ENCODE data around the gene EIPR1.
"Not testable (repeated sequence)": the region's sequence is repeated elsewhere in the genome, so short reads cannot be mapped to it uniquely, and the experiment has no call there.

EIPR1 gene

DNA sequence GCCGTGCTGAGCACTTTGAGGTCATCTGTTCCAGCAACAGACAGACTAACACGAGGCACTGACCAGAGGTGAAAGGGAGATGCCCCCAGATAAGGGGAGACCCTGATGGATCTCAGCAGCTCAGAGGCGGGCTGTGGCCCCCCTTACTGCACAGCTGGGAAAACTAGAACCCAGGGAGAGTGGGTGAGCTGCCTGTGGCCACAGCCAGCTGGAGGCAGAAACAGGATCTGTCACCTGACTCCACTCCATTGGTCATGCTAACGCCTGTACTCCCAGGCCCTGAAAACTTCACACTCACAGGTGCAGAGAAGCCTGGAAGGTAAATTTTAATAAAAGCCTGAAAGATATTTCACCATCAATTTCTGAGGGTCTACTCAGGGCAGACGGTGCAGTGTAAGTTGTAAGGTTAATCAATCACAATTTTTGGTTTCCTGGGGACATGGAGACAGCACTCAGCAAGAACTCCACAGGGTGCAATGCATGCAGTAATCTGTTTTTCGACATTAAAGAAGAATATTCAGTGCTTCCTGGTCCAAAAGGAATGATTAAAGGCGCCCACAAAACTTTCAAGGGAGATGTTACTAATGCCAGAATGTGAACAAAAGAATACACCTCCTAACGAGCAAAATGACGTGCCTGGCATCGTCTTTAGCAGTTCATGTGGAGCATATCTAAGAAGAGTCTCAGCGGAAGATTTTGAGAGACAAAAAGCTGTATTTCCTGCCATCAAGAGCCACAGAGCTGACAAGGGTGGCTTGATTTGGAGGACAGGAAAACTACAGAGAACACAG lies 173.4 kb downstream of the EIPR1 start:
- no peak for DNase-seq

DNA sequence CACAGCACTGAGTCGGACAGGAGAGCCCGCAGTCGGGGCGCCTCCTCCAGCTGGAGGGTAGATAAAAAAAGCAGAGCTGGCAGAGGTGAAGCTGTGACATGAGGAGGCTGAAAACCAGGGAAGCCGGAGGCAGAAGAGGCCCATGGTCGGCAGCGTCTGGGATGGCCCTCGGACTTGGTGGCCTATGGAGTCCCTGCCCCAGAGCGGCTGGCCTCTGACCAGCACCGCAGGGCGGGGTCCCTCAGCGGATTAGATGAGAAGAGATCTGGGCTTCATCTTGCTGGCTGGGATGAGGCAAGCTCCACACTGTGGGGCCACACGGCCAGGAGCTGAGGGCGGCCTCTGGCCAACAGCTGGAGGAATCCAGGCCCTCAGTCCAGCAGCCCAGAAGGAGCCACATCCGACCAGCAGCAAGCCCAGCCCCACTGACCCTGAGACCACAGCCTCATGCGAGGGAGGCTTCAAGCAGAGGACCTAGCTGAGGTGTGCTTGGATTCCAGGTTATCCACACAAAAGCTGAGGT lies 174.1 kb downstream of the EIPR1 start:
- DNase-seq, result no peak

DNA sequence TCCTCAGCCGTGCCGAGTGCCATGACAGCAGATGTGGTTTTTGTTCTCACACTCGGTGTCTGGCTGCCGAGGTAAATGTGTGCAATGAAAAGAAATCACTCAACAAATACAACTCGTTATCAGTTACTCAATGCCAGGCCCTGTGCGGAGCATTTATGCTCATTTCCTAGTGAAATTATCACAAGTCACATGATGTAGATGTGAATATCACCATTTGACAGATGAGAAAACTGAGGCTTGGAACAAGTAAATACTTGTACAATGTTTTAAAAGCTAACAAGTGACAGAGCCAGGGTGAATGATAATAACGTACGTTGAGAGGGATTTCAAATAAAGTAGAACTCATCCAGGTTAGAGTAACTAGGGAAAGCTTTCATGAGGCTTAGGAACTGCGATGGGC lies 174.7 kb downstream of the EIPR1 start:
- DNase-seq, result no peak

DNA sequence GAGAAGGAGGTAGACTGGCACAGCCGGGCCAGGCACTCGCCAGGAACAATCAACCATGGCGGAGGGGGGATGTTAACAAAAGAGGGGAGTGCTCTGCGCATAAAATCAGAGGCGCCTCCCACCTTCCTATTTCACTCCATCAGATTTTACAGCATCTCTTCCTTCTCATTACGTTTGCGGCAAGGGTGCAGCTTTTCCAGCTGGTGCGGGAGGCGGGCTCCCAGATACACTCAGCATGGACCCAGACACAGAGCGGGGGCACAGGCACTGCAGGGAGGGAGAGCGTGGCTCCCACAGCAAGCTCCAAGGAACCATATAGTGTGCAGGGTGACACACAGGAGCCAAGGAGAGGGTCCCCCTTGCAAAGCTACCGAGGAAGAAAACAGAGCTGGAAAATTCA lies 176.3 kb downstream of the EIPR1 start:
- DNase-seq, result no peak

DNA sequence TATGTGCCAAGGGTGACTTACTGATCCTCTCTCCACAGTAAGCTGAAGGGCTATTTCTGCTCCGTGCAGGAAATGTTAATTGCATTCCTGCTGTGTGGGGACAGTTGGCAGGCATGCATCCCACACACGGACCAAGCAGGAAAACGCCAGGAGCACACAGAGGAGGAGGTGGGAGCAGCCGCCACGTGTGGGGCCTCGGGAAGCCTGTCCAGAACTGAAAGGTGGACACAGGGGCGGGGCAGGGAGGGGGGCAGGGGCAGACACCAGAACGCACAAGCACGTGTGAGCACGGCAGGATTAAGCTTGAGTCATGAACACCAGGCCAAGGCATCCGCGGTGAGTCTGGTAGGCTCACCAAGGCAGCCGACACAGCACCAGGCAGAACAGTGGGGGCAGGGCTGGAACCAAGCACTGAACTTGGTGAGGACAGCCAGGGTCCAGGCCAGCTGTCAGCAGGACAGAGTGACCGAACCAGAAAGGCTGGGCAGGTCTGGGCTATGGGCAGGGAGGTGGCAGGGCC lies 177.1 kb downstream of the EIPR1 start:
- no peak for DNase-seq

DNA sequence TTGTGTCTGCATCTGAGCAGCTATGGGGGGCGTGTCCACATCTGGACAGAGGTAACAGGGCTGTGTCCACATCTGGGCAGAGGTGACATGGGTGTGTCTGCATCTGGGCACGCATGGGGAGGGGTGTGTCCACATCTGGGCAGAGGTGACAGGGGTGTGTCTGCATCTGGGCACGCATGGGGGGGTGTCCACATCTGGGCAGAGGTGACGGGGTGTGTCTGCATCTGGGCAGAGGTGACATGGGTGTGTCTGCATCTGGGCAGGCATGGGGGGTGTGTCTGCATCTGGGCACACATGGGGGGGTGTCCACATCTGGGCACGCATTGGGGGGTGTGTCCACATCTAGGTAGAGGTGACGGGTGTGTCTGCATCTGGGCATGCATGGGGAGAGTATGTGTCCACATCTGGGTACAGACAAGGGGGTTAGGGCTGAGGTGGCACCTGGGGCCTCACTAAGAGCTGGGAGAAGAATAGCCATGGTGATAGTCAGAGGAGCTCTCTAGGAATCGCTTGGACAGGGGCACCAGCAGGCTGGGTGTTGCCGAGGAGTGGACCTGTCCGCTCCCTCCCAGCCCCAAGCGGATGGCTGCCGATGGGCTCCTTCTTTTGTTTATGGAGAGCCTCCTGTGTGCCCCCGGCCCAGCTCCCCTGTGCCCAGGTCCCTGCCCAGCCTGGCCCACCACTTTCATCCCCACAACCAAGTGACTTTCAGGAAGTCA lies 177.8 kb downstream of the EIPR1 start:
- DNase-seq, result no peak

DNA sequence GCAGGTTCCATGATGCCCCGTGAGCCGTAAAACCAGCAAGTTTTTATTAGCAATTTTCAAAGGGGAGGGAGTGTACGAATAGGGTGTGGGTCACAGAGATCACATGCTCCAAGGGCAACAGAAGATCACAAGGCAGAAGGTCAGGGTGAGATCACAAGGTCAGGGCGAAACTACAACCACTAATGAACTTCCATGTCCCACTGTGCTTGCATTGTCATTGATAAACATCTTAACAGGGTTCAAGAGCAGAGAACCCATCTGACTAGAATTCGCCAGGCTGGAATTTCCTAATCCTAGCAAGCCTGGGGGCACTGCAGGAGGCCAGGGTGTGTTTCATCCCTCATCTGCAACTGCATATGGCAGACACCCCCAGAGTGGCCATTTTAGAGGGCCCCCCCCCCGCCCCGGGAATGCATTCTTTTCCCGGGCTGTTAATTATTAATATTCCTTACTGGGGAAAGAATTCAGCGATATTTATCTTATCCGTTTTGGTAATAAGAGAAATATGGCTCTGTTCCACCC lies 178.9 kb downstream of the EIPR1 start:
- DNase-seq, result not testable (repeated sequence)

DNA sequence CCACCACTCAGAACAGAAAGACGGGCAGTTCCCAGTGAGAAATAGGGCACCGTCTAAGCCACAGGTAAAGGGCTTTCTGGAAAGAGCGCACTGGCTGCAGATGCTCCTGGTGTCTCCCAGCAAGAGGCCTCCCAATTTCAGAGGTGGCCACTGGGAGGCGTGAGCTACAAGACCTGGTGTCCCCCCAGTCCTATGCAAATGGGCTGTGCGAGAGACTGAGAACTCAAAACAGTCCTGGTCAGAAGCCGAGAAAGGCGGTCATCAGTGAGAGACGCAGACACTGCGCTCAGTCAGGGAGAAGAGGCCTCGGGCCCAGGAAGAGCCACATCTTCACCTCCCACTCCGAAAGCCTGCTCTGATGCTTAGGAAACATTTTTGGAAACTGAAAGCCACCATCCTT lies 179.5 kb downstream of the EIPR1 start:
- DNase-seq, result no peak

DNA sequence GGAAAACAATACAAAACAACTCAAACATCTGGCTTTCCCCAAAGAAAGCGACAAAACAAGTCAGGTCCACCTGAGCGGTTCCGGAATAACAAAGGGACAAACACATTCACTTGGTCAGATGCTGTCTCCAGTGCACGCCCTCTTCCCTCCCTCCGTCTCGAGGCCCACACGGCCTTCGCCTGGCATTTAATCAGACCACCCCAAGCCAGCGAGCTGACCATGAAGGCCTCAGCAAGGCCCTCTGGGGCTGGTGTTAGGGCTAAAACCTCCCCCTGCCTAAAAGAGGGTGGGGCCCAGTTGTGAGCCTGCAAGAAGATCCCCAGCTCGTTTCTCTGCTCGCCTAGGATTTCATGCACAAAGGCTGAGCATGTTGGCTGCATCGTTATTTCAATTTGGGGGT lies 180.3 kb downstream of the EIPR1 start:
- no peak for DNase-seq

DNA sequence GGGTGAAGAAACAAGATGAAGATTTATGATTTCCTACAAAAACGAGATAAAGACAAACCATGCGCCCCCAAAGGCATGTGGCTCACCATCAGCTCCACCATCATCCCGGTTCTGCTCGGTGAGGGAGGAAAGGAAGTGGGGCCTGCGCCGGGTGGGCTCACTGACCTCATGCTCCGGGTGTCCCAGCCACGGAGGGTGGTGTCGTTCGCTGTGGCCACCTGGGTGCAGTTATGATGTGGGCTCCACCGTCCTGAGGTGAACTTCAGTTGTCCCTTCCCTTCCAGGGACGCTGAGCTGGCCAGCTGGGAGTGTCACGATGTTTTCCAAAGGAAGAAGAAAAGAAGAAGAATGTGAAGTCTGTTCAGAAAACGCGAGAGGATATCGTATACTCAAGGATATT lies 180.9 kb downstream of the EIPR1 start:
- DNase-seq, result no peak

DNA sequence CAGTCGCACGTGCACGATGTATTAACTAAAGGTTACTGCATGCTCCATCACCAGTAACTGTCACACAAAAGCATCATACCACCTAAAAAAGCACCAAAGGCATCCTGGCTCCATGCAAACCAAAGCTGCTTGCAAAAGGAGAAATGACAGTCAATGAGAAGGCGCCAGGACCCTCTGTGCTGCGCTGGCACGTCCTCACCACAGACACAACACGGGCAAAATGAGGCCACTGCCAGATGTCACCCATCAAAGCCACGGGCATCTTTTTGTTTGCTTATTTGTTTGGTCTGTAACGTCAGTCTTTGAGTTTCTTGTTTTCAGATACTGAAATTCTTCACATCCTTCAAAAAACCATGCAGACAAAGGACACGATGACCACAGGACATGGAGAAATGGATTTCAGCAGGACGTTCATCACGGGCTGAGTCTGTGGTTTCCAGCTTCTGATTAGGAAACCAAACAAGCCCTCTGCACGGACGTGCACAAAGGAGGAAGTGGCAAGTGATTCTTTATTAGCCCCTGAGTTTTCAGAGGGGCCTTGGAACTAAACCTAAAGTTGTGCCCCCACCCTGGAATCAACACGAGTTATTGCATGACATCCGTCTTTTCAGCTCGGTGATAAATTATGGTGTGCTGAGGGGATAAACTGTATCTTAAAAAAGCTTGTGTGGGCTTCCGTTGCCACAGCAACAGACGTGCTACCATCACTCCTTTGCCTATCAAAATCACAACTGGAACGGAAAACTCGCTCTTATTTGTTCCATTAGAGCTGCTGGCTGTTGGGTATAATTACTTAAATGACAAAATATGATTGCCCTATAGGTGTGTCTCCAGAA lies 181.8 kb downstream of the EIPR1 start:
- no peak for DNase-seq

DNA sequence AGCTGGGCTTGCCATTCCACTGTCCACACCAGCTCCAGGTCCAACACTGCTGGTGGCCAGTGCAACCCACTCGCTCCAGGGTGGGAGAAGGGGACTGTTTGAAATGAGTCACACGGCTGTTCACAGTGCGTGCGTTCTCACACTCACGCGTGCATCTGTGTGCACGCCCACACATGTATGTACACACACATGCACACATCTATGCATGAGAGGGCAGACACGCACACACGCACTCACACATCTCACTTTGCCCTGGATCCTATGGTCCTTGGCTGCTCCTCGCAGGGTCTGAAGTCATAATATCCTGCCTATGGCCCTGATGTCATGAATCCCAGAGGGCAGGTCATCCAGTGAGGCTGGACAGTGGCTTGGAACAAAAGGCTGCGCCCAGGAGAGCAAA lies 182.8 kb downstream of the EIPR1 start:
- no peak for DNase-seq

DNA sequence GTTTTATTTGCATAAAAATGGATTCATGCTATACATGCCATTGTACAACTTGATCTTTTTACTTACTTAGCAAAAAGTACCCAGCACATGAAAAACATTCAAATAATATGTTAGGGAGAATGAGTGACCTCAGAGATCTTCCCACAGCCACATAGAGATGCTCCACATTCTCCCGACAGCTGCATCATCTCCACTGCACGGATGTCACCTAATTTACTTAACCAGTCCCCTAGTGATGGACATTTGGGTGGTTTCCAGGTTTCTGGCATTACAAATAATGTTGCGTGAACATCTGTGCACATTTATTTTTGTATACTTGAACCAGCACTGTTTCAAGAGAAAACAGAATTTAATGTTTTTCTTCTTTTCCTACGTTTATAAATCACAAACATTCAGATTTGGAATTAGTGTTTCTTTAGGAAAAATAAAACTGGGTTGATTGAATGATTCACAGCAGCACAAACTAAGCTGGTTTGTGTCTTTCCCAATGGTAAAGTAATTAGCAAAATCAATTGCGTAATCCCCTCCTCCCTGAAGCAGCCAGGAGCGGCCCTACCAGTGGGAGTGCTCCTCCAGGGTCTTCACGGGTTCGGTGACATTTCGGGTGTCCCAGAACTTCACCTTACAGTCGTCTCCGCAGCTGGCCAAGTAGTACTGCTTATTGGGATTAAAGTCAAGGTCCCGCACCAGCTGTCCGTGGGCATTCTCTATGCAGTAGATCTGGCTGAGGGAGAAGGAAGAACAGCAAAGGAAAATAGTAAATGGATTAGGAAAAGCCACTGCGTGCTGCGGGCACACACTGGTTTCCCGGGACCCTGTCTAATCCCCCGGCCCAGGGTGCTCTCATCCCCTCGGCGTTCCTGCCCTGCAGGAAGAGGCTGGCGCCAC lies 183.9 kb downstream of the EIPR1 start:
- DNase-seq, result no peak

DNA sequence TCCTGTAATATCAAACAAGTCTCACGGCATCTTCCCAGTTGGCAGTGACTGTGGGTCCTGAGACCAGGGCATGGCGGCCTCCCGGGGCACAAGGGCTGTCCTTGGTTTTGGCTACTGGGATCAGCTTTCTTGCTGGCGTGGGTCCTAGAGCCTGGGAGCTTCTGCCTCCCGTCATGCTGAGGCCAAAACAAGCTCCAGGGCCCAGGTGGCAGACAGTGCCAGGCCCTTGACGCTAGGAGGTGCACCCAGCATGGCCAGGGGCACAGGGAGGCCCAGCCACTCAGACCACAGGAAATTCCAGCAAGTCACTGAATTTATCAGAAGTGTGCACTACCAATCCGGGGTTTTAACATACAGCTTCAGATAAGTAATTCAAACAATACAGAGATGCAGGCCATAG lies 184.7 kb downstream of the EIPR1 start:
- DNase-seq, result no peak

DNA sequence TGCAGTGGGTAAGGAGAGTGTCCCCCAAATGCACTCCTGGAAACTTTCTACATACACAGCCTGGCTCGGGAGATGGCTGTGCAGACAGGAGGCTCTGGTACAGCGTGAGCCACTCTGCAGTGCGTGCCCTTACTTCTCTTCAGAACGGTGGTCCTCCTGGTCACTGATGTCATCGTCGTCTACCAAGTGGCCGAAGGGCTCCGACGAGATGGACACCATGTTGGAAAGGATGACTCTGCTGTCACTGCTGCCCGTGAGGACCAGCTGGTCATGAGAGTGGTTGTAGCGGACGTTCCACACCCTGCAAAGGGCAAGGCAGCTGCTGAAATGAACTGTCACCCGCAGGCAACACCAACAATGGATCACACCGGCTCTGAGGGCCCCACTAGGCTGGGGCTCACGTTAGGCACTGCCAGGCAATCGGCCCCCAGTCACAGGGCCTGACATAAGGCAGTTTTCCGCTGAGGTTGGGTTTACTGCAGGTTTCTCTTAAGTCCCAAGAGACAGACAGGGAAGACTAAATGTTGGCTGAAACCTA lies 185.3 kb downstream of the EIPR1 start:
- DNase-seq, result no peak

DNA sequence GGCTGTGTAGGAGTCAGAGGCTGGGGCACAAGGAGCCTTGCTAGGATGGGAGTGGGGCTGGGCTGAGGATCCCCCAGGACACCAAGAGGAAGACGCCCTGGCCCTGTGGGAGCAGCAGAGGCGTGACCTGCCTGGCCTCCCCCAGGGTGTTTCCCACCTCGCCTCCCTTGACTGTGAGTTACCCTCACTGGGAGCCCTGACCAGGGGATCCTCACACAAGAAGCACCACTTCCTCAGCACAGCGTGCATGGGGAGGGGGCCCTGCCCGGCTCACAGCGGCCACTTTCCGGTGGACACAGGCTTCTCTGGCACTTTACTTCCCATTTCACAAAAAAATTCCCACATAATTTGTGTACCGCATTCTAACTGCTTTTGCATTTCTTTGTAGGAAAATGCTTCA lies 187.7 kb downstream of the EIPR1 start:
- DNase-seq, result no peak

DNA sequence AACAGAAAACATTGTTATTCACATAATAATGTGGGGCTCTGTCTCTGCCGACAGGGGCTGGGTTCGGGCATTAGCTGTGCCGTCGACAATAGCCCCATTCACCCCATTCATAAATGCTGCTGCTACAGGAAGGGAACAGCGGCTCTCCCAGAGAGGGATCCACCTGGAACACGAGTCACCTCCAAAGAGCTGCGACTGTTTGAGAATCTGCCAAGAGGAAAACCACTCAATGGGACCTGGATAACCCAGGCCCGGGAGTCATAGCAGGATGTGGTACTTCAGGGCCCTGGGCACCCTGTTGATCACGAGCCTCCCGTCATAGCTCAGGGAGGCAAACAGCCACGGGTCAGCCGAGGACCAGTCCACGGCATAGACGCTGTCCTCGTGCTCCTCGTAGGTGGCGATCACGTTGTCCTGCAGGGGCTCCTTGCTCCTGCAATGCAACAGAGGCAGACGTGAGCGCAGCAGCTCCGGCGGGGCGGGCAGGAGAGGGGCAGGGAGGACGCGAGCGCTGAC lies 188.5 kb downstream of the EIPR1 start:
- no peak for DNase-seq

DNA sequence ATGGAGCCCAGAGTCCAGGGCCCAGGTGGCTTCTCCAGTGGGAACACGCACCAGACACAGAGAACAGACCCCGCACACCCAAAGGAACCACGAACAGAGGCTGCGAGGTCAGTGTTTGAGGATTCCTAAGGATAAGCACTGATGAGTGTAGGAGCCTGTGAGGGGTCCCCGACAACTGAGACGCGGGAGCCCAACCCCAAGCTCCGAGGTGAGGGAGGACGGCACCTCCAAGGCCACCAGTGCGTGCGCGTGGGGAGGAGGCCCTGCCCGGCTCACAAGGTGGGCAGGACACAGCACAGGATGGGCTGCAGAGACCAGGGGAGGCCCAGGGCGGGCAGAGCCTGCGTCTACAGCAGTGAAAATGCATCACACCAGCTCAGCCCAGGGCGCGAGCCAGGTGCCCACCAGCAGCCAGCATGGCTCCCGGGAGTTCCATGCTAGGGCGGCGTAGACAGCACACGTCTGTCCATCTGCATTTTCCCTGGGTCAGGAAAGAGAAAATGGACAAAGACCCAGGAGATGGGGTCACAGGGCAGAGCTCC lies 189.1 kb downstream of the EIPR1 start:
- DNase-seq, result no peak

DNA sequence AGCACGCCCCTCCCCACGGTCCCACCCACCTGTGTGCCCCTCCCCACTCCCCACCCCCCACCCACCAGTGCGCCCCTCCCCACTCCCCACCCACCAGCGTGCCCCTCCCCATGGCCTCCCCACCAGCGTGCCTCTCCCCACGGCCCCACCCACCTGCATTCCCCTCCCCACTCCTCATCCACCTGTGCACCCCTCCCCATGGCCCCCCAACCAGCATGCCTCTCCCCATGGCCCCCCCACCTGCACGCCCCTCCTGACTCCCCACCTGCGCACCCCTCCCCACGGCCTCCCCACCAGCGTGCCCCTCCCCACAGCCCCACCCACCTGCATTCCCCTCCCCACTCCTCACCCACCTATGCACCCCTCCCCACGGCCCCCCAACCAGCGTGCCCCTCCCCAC lies 190.2 kb downstream of the EIPR1 start:
- no peak for DNase-seq

DNA sequence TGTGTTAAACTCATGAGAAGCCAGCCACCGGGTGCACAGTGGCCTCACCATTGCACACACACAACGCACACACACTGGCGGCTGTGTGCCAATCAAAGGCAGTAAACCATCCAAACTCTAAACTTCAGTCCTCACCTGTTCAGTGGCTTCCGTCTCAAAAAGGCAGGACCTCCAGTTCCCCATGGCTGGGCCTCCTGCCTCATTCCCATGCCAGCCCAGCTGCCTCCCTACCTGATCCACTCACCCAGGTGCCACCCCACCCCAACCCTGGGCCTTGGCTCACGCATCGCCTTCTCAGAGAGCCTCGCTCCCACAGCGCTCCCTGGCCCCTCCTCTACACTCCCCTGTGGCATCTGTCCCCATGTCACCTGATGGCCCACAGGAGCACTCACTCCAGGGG lies 190.9 kb downstream of the EIPR1 start:
- no peak for DNase-seq

DNA sequence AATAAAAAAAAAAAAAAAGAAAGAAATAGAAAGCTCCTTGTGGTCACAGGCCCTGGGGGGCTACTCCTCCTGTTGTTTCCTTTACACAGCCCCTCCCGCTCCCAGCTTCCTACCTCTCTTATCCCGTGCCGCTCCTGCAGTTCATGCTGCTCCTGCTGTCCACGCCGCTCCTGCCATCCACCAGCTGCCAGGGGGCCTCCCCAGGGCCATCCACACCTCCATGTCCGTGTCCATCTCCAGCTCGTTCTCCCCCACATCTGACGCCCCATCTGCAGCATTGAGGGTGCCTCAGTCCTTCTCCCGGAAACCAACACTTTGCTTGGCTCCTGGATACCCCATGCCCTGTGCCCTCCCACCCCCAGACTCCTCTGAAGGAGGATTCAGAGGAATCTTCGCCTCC lies 191.7 kb downstream of the EIPR1 start:
- no peak for DNase-seq
